CD14-positive monocyte (primary cell): ENCODE measurements around the gene UTS2B. TPM values are rescaled to one million over a fixed set of nuclear protein-coding genes. Genes with fewer than 3 reads are reported as not detected.

Experiments used
- DNase-seq, 3 donors: peaks; one replicate each; pipeline ENCODE4 v3.0.0-alpha.2; 2011 to 2022
- H2AFZ ChIP-seq: 2 replicates; pipeline ENCODE4 v1.6.0; 2012; ENCODE audit warnings: mild to moderate bottlenecking, low read depth, low read length, inconsistent platforms; ENCODE audit not compliant: insufficient read depth, poor library complexity, severe bottlenecking
- H3K27ac ChIP-seq, 2 donors: 1 replicate in 1 of 2; 2 replicates in 1 of 2; pipeline ENCODE4 v1.5.1; 2012 to 2013; ENCODE audit warnings: low read length in 2 of 2, control low read depth in 1 of 2, inconsistent platforms in 1 of 2, low read depth in 1 of 2, mild to moderate bottlenecking in 1 of 2
- H3K27me3 ChIP-seq, 2 donors: one replicate each; pipeline versions ENCODE4 v1.6.0 to v1.6.1; 2011 to 2013; ENCODE audit warnings: low read length in 2 of 2; ENCODE audit not compliant: control insufficient read depth in 2 of 2, insufficient read depth in 2 of 2
- H3K36me3 ChIP-seq, 2 donors: replicated peaks in 1 of 2; 1 replicate in 1 of 2; 2 replicates in 1 of 2; pipeline versions ENCODE4 v1.5.1 to v1.6.1; 2012 to 2013; ENCODE audit warnings: low read length in 2 of 2, control low read depth in 1 of 2, inconsistent platforms in 1 of 2, mild to moderate bottlenecking in 1 of 2; ENCODE audit not compliant: insufficient read depth in 2 of 2, control insufficient read depth in 1 of 2
- H3K4me1 ChIP-seq, 2 donors: 1 replicate in 1 of 2; 2 replicates in 1 of 2; pipeline versions ENCODE4 v1.5.1 to v1.6.1; 2012 to 2013; ENCODE audit warnings: low read length in 2 of 2, control low read depth in 1 of 2, inconsistent platforms in 1 of 2, mild to moderate bottlenecking in 1 of 2, moderate library complexity in 1 of 2; ENCODE audit not compliant: insufficient read depth in 2 of 2, control insufficient read depth in 1 of 2
- H3K4me2 ChIP-seq: replicated peaks from 2 replicates; pipeline ENCODE3; 2012; ENCODE audit warnings: low read length, moderate library complexity, mild to moderate bottlenecking; ENCODE audit not compliant: poor library complexity, severe bottlenecking; ENCODE audit errors: extremely low read depth
- H3K4me3 ChIP-seq, 3 experiments: fragments of 200-600 bp in 1 of 3; sonication (generic) in 1 of 3; replicated peaks in 1 of 3; 1 replicate in 2 of 3; 2 replicates in 1 of 3; pipeline ENCODE4 v1.5.1; 2011 to 2013; ENCODE audit warnings: low read length in 3 of 3, mild to moderate bottlenecking in 3 of 3, control low read depth in 2 of 3, low read depth in 2 of 3, inconsistent platforms in 1 of 3, moderate library complexity in 1 of 3
- H3K79me2 ChIP-seq: 2 replicates; pipeline ENCODE4 v1.6.0; 2012; ENCODE audit warnings: mild to moderate bottlenecking, control low read depth, inconsistent platforms, low read length, moderate library complexity; ENCODE audit not compliant: insufficient read depth
- H3K9ac ChIP-seq: 2 replicates; pipeline ENCODE4 v1.6.0; 2017; ENCODE audit warnings: low read length, mild to moderate bottlenecking; ENCODE audit not compliant: insufficient read depth, poor library complexity, severe bottlenecking
- H3K9me3 ChIP-seq, 2 donors: replicated peaks in 1 of 2; 1 replicate in 1 of 2; 2 replicates in 1 of 2; pipeline versions ENCODE4 v1.5.1 to v1.6.1; 2012 to 2013; ENCODE audit warnings: low read length in 2 of 2, control low read depth in 1 of 2; ENCODE audit not compliant: control insufficient read depth in 1 of 2, insufficient read depth in 1 of 2
- H4K20me1 ChIP-seq: 2 replicates; pipeline ENCODE4 v1.6.0; 2012; ENCODE audit warnings: mild to moderate bottlenecking, low read length, control low read depth, moderate library complexity; ENCODE audit not compliant: insufficient read depth
- H3K27ac Mint-ChIP-seq, 7 donors: one replicate each; pipeline ENCODE4 v1.8.0; 2020; ENCODE audit warnings: mild to moderate bottlenecking in 7 of 7, mixed read lengths in 7 of 7, moderate library complexity in 6 of 7, inconsistent platforms in 2 of 7
- H3K27me3 Mint-ChIP-seq, 3 donors: one replicate each; pipeline ENCODE4 v1.8.0; 2021 to 2022; ENCODE audit warnings: low read depth in 3 of 3, mild to moderate bottlenecking in 3 of 3, mixed read lengths in 3 of 3, moderate library complexity in 3 of 3, inconsistent platforms in 1 of 3
- H3K36me3 Mint-ChIP-seq, 2 donors: one replicate each; pipeline ENCODE4 v1.8.0; 2020; ENCODE audit warnings: mixed read lengths in 2 of 2, inconsistent platforms in 1 of 2, mild to moderate bottlenecking in 1 of 2
- H3K4me1 Mint-ChIP-seq: one replicate; pipeline ENCODE4 v1.8.0; 2020; ENCODE audit warnings: mild to moderate bottlenecking, mixed read lengths
- H3K4me3 Mint-ChIP-seq, 2 donors: one replicate each; pipeline ENCODE4 v1.8.0; 2020; ENCODE audit warnings: mild to moderate bottlenecking in 2 of 2, mixed read lengths in 2 of 2, moderate library complexity in 1 of 2
- H3K9me3 Mint-ChIP-seq, 7 donors: one replicate each; pipeline ENCODE4 v1.8.0; 2020 to 2022; ENCODE audit warnings: mixed read lengths in 7 of 7, mild to moderate bottlenecking in 6 of 7, moderate library complexity in 6 of 7, inconsistent platforms in 2 of 7
- WGBS: methylation state at CpG from one replicate; pipeline ENCODE4 v1.1.5; 2013; ENCODE audit warnings: missing lambda C conversion rate; ENCODE audit not compliant: insufficient coverage; 5-methylcytosine and 5-hydroxymethylcytosine counted together
- intact Hi-C, 2 donors: fragments of 100-400 bp; cut with micrococcal nuclease; formaldehyde crosslinking; loops; one replicate each; pipeline versions ENCODE4 v1.15.0 to v1.15.1; 2023
- polyA plus RNA-seq, 3 donors: library from polyadenylated mRNA; depleted of rRNA in 1 of 3; unstranded in 2 of 3; stranded (reverse) in 1 of 3; fragments of 300-500 nt in 2 of 3; fragments of >200 nt in 1 of 3; fragmentation: Illumina TruSeq in 2 of 3; gene quantifications; 1 replicate in 2 of 3; 2 replicates in 1 of 3; pipeline ENCODE4 v1.2.3, GENCODE V29; 2012 to 2021
- TF ChIP-seq, protein P1 (sequence below): fragments of 200-600 bp; IDR thresholded peaks from one replicate; pipeline ENCODE4 v1.8.0; 2022; ENCODE audit warnings: antibody characterized with exemption, mild to moderate bottlenecking

The UTS2B gene
- polyA plus RNA-seq, 3 donors: not detected

DNA sequence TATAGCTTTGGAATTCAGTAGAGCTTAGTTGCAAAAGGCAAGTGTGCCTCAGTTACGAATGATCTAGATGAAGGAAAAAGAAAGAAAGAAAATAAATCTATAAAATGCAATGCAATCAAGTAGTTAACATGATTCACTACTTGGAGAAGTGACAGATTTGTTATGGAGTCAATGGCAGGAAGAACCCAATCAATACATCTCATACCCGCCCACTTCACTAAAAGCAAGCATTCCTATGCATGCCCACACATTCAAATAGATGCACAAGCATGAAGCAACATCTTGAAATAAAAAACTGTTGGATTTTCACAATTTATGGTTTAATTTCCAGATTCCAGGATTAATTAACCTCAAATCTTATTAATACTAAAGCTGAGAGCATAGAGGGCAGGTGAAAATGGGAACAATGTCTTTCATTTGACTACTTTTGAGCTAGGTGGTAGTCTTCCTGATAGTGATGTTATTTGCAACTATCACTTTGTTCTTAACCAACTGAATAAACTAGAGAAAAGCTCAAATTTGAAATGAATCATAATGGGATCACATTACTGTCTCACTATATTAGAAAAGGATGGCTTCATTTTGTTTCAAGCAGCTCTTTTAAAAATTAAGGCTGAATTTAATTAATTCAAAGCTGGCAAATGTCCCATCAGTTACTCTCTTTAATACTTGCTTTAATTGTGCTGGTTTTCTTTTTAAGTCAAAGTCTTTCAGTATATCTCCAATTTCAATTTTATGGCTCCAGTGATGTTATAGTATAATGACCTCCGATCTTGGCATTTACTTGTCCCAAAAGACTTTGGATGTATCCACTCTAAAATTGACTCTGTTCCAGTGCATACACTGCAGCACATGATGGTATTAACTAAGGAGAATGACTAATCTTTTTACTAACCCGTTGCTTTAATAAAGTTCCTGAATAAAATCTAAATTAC lies 47.8 kb downstream of the UTS2B start:
- no peak overlapping the region for H3K4me2 ChIP-seq
- DNase-seq: no peak
- peaks cover 0 to 6% (median 1%) of the 10 kb centered on the region in 7 donors for H3K9me3 Mint-ChIP-seq
- H3K27ac ChIP-seq: no peak overlapping the region
- intact Hi-C loops: no loop called here
- no peaks in the 10 kb centered on the region for H3K36me3 ChIP-seq
- no peak overlapping the region for H3K9ac ChIP-seq
- no peak overlapping the region for H3K27ac Mint-ChIP-seq
- peaks cover 0 to 4% of the 10 kb centered on the region in 2 donors for H3K9me3 ChIP-seq
- peaks cover 0 to under 1% (median 0%) of the 10 kb centered on the region in 3 donors for H3K27me3 Mint-ChIP-seq
- no peaks in the 10 kb centered on the region for H4K20me1 ChIP-seq
- H3K4me1 Mint-ChIP-seq: peaks cover 2% of the 10 kb centered on the region
- H3K4me3 ChIP-seq: no peak overlapping the region
- H2AFZ ChIP-seq: no peak overlapping the region
- WGBS: no CpG with 5 or more reads among the region's 4 CpGs
- H3K4me1 ChIP-seq: no peaks in the 10 kb centered on the region
- no peaks in the 10 kb centered on the region for H3K79me2 ChIP-seq
- no peak overlapping the region for H3K4me3 Mint-ChIP-seq
- TF ChIP-seq, protein P1, sequence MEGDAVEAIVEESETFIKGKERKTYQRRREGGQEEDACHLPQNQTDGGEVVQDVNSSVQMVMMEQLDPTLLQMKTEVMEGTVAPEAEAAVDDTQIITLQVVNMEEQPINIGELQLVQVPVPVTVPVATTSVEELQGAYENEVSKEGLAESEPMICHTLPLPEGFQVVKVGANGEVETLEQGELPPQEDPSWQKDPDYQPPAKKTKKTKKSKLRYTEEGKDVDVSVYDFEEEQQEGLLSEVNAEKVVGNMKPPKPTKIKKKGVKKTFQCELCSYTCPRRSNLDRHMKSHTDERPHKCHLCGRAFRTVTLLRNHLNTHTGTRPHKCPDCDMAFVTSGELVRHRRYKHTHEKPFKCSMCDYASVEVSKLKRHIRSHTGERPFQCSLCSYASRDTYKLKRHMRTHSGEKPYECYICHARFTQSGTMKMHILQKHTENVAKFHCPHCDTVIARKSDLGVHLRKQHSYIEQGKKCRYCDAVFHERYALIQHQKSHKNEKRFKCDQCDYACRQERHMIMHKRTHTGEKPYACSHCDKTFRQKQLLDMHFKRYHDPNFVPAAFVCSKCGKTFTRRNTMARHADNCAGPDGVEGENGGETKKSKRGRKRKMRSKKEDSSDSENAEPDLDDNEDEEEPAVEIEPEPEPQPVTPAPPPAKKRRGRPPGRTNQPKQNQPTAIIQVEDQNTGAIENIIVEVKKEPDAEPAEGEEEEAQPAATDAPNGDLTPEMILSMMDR: no peak
- H3K27me3 ChIP-seq: no peaks in the 10 kb centered on the region
- H3K36me3 Mint-ChIP-seq: no peaks in the 10 kb centered on the region

DNA sequence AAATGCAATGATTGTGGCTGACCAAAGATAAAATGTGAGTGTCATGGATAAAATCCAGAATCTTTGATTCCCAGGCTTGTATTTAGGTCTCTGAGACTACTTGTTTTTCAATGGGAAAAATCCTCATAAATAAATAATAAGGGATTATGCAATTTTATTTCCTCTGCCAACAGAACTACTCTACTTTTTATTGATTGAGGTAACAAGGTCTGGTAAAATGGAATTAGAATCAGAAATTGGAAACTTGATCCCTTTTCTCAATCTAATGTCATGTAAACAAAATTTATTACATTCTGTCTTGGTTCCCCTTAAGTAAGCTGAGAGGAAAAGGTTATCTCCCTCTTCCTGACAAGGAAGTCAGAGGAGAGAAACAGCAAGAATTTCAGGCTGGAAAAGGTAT lies 49.4 kb downstream of the UTS2B start:
- Mint-ChIP-seq H3K36me3 (no peaks in the 10 kb centered on the region), H3K27me3 (no peaks in the 10 kb centered on the region), H3K27ac (no peak overlapping the region), H3K4me3 (no peak overlapping the region), H3K4me1 (peaks cover 2% of the 10 kb centered on the region), H3K9me3 (peaks cover 0 to 4% (median 1%) of the 10 kb centered on the region in 7 donors)
- Histone ChIP-seq H3K36me3 (no peaks in the 10 kb centered on the region), H3K27me3 (no peaks in the 10 kb centered on the region), H3K79me2 (no peaks in the 10 kb centered on the region), H3K9ac (no peak overlapping the region), H3K27ac (no peak overlapping the region), H4K20me1 (no peaks in the 10 kb centered on the region), H2AFZ (no peak overlapping the region), H3K4me3 (no peak overlapping the region), H3K4me2 (no peak overlapping the region), H3K4me1 (no peaks in the 10 kb centered on the region), H3K9me3 (peaks cover 0 to 4% of the 10 kb centered on the region in 2 donors)
- no peak for DNase-seq
- intact Hi-C loops: no loop called here
- TF ChIP-seq, protein P1: no peak
